SK-N-DZ (cell line): ENCODE data around the gene C1S.

Experiments used
- small RNA-seq, 2 experiments: library from RNA; depleted of rRNA; stranded (forward); fragments of <200 nt; gene quantifications; one replicate each; pipeline ENCODE3, GENCODE V24; 2014

Gene C1S

Small RNAs within 50 kb of the gene (small RNA-seq; reads per million reads assigned to genes)
- gene AC006512.1 (0 reads per million in 2 experiments), gene RNU6-485P (0 reads per million in 2 experiments)
